Measurements from ENCODE around the gene PIGU. TPM values are rescaled to one million over a fixed set of nuclear protein-coding genes. Genes with fewer than 3 reads are reported as not detected.

Gene PIGU
- total RNA-seq, 4 donors from 2014 or later = 9.5 to 17.5 (median 12.5) TPM

DNA sequence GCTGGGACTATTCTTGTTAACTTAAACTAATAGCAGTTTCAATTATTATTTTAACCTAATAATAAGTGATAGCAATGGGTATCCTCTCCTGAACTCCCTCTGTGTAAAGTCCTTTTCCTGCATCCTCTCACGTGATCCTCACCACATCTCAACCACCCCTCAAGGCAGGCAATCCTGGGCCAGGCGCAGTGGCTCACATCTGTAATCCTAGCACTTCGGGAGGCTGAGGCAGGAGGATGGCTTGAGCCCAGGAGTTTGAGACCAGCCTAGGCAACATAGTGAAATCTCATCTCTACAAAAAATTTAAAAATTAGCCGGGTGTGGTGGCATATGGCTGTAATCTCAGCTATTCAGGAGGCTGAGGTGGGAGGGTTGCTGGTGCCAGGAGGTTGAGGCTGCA is 94.7 kb downstream of the PIGU start:
- peak overlapping the region; percentile 74 to 81 for H3K27ac ChIP-seq

GRCh38 chr20:34581341-34582184 is 95.3 kb downstream of the PIGU start:
- Histone ChIP-seq H3K4me1 (peaks cover 3 to 6% of the 10 kb centered on the region in 2 donors), H3K27me3 (no peaks in the 10 kb centered on the region), H3K36me3 (no peaks in the 10 kb centered on the region), H3K9me3 (no peaks in the 10 kb centered on the region), H3K27ac (peak overlapping the region; percentile 74 to 81), H3K4me3 (no peak overlapping the region)
- intact Hi-C loops (cut with DNase I; ENCODE audit: low total_unique reads) = no loop called here
- no peak for DNase-seq
- TF ChIP-seq POLR2A (IDR thresholded peaks at IDR 0.05) = no peak
- TF ChIP-seq, protein P1, sequence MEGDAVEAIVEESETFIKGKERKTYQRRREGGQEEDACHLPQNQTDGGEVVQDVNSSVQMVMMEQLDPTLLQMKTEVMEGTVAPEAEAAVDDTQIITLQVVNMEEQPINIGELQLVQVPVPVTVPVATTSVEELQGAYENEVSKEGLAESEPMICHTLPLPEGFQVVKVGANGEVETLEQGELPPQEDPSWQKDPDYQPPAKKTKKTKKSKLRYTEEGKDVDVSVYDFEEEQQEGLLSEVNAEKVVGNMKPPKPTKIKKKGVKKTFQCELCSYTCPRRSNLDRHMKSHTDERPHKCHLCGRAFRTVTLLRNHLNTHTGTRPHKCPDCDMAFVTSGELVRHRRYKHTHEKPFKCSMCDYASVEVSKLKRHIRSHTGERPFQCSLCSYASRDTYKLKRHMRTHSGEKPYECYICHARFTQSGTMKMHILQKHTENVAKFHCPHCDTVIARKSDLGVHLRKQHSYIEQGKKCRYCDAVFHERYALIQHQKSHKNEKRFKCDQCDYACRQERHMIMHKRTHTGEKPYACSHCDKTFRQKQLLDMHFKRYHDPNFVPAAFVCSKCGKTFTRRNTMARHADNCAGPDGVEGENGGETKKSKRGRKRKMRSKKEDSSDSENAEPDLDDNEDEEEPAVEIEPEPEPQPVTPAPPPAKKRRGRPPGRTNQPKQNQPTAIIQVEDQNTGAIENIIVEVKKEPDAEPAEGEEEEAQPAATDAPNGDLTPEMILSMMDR (IDR thresholded peaks at IDR 0.05) = no peak

More for the DNA sequence above, 94.7 kb downstream of the PIGU start:
- Histone ChIP-seq H3K27me3 (no peaks in the 10 kb centered on the region), H3K36me3 (no peaks in the 10 kb centered on the region), H3K4me3 (no peak overlapping the region), H3K9me3 (no peaks in the 10 kb centered on the region), H3K4me1 (peaks cover 3 to 6% of the 10 kb centered on the region in 2 donors)
- no peak for TF ChIP-seq POLR2A (IDR thresholded peaks at IDR 0.05)
- TF ChIP-seq, protein P1 (IDR thresholded peaks at IDR 0.05) = no peak
- intact Hi-C loops (cut with DNase I; ENCODE audit: low total_unique reads) = no loop called here
- no peak for DNase-seq

DNA sequence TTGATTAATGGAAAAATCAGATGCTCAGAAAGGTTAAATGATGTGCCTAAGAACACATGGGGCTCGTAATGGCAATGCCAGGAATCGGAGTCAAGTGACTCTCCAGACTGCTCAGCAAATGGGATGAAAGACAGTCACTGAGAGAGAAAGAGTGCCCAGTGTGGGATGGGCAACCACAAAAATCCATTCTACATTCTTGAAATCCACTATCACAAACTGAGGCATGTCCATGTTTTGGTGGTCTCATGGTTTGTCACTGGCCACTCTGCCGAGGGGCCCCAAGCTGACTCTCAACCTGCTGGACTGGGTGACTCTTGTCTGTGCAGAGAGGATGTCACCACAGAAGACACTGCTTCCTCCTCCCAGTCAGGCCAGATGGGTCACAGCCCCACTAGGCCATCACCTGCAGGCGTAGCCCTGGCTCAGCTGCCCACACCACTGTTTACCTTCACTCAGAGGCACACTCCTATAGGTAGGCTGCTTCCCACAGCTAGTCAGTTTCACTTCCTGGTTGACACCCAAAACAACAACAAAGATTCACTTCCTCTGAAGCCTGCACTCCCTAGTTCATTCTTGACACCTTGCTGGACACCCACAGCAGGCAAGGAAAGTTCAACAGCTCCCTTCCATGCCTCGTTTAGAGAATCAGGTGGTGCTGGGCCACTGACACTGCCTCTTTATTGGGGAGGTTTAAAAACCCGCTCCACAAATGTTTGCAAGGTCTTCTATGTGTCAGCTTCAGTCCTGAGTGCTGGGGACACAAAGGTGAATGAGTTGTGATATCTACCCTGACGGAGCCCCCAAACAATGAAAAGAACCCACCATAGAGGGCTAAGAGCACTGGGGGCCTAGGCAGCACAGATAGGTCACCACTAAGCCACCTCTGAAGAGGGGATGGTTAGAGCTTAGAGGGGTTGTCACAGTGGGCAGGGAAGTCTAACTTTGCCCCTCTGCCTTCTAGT is 96.6 kb downstream of the PIGU start:
- H3K4me3 ChIP-seq = no peak overlapping the region
- DNase-seq = no peak
- no peaks in the 10 kb centered on the region for H3K27me3 ChIP-seq
- TF ChIP-seq, protein P1 (IDR thresholded peaks at IDR 0.05) = no peak
- TF ChIP-seq POLR2A (IDR thresholded peaks at IDR 0.05) = no peak
- H3K9me3 ChIP-seq = no peaks in the 10 kb centered on the region
- H3K27ac ChIP-seq = peak overlapping the region; percentile 23 to 81
- intact Hi-C loops (cut with DNase I; ENCODE audit: low total_unique reads) = no loop called here
- peaks cover 3 to 6% of the 10 kb centered on the region in 2 donors for H3K4me1 ChIP-seq
- H3K36me3 ChIP-seq = no peaks in the 10 kb centered on the region

- no peaks in the 10 kb centered on the region for H3K9me3 ChIP-seq
- peak overlapping the region; percentile 8 to 23 for H3K27ac ChIP-seq
- no peak overlapping the region for H3K4me3 ChIP-seq
- no peaks in the 10 kb centered on the region for H3K27me3 ChIP-seq
- peak; percentile 54 to 74 for DNase-seq
- intact Hi-C loops (cut with DNase I; ENCODE audit: low total_unique reads) = no loop called here
- peaks cover 3 to 6% of the 10 kb centered on the region in 2 donors for H3K4me1 ChIP-seq
- TF ChIP-seq, protein P1 (IDR thresholded peaks at IDR 0.05) = peak; percentile 55 to 79 (median 73)
- TF ChIP-seq POLR2A (IDR thresholded peaks at IDR 0.05) = no peak
- no peaks in the 10 kb centered on the region for H3K36me3 ChIP-seq
Measured at GRCh38 chr20:34579191-34579978, 97.5 kb downstream of the PIGU start.
